ENCODE data around the gene SLC30A5. TPM values are rescaled to one million over a fixed set of nuclear protein-coding genes. Genes with fewer than 3 reads are reported as not detected.

The SLC30A5 gene
- total RNA-seq, 2 experiments from 2014 or later: 30.0 to 36.2 TPM

GRCh38 chr5:69148981-69149675, 55.3 kb downstream of the SLC30A5 start:
- no peak overlapping the region for H3K27ac Mint-ChIP-seq
- no peaks in the 10 kb centered on the region for H3K9me3 Mint-ChIP-seq
- DNase-seq: no peak
- H3K4me1 Mint-ChIP-seq (ENCODE audit: low read depth): no peaks in the 10 kb centered on the region
- CTCF ChIA-PET: no interaction called here
- intact Hi-C loops (cut with micrococcal nuclease): no loop called here
- no peaks in the 10 kb centered on the region for H3K36me3 Mint-ChIP-seq (ENCODE audit: low read depth)
- no peak overlapping the region for H3K4me3 Mint-ChIP-seq
- no peaks in the 10 kb centered on the region for H3K27me3 Mint-ChIP-seq (ENCODE audit: low read depth)

- Mint-ChIP-seq H3K4me3 (no peak overlapping the region), H3K36me3 (ENCODE audit: low read depth) (no peaks in the 10 kb centered on the region), H3K27ac (no peak overlapping the region), H3K27me3 (ENCODE audit: low read depth) (no peaks in the 10 kb centered on the region), H3K9me3 (no peaks in the 10 kb centered on the region), H3K4me1 (ENCODE audit: low read depth) (no peaks in the 10 kb centered on the region)
- CTCF ChIA-PET: no interaction called here
- intact Hi-C loops (cut with micrococcal nuclease): no loop called here
- no peak for DNase-seq
These were observed 55.8 kb downstream of the SLC30A5 start for GRCh38 chr5:69149676-69150010.

GRCh38 chr5:69152731-69153130, 58.9 kb downstream of the SLC30A5 start:
- Mint-ChIP-seq H3K36me3 (ENCODE audit: low read depth) (no peaks in the 10 kb centered on the region), H3K4me1 (ENCODE audit: low read depth) (no peaks in the 10 kb centered on the region), H3K27ac (no peak overlapping the region), H3K9me3 (no peaks in the 10 kb centered on the region), H3K27me3 (ENCODE audit: low read depth) (no peaks in the 10 kb centered on the region), H3K4me3 (no peak overlapping the region)
- intact Hi-C loops (cut with micrococcal nuclease): no loop called here
- no peak for DNase-seq
- CTCF ChIA-PET: interaction anchor here (0.6 kb wide), 2 partner anchors 106 to 182 kb away, joined by 3 read pairs; no protein-coding TSS in a partner anchor

- no peaks in the 10 kb centered on the region for H3K4me1 Mint-ChIP-seq (ENCODE audit: low read depth)
- H3K27ac Mint-ChIP-seq: no peak overlapping the region
- intact Hi-C loops (cut with micrococcal nuclease): no loop called here
- no peaks in the 10 kb centered on the region for H3K9me3 Mint-ChIP-seq
- CTCF ChIA-PET: interaction anchor here (0.6 kb wide), 1 partner anchor 90 kb away, joined by 3 read pairs; no protein-coding TSS in a partner anchor
- no peaks in the 10 kb centered on the region for H3K36me3 Mint-ChIP-seq (ENCODE audit: low read depth)
- H3K27me3 Mint-ChIP-seq (ENCODE audit: low read depth): no peaks in the 10 kb centered on the region
- no peak overlapping the region for H3K4me3 Mint-ChIP-seq
- DNase-seq: no peak
These were observed 62.6 kb downstream of the SLC30A5 start for GRCh38 chr5:69156456-69156855.

GRCh38 chr5:69158039-69158438, 64.2 kb downstream of the SLC30A5 start:
- H3K4me3 Mint-ChIP-seq: no peak overlapping the region
- no peak overlapping the region for H3K27ac Mint-ChIP-seq

GRCh38 chr5:69160651-69161050, 66.8 kb downstream of the SLC30A5 start:
- no peak overlapping the region for H3K27ac Mint-ChIP-seq
- H3K4me1 Mint-ChIP-seq (ENCODE audit: low read depth): no peaks in the 10 kb centered on the region
- CTCF ChIA-PET: interaction anchor here (0.6 kb wide), 1 partner anchor 178 kb away, joined by 3 read pairs; no protein-coding TSS in a partner anchor
- H3K9me3 Mint-ChIP-seq: no peaks in the 10 kb centered on the region
- no peaks in the 10 kb centered on the region for H3K27me3 Mint-ChIP-seq (ENCODE audit: low read depth)
- DNase-seq: no peak
- H3K36me3 Mint-ChIP-seq (ENCODE audit: low read depth): no peaks in the 10 kb centered on the region
- H3K4me3 Mint-ChIP-seq: no peak overlapping the region
- intact Hi-C loops (cut with micrococcal nuclease): no loop called here

More at GRCh38 chr5:69158039-69158438, 64.2 kb downstream of the SLC30A5 start:
- H3K27me3 Mint-ChIP-seq (ENCODE audit: low read depth): no peaks in the 10 kb centered on the region
- H3K9me3 Mint-ChIP-seq: no peaks in the 10 kb centered on the region
- CTCF ChIA-PET: interaction anchor here (0.6 to 1.6 kb wide), 2 partner anchors 16 to 64 kb away, joined by 3 to 4 read pairs; partner anchors contain the start of gene SLC30A5
- intact Hi-C loops (cut with micrococcal nuclease): no loop called here
- DNase-seq: no peak
- no peaks in the 10 kb centered on the region for H3K36me3 Mint-ChIP-seq (ENCODE audit: low read depth)
- H3K4me1 Mint-ChIP-seq (ENCODE audit: low read depth): no peaks in the 10 kb centered on the region

GRCh38 chr5:69166686-69167492, 73.1 kb downstream of the SLC30A5 start, which contains the start of gene CCNB1:
TSS of gene CCNB1 (plus strand) at chr5:69167150. CDS start at chr5:69167263, 113 bp downstream.
- Mint-ChIP-seq H3K4me3 (peak within 1 kb of the TSS; percentile 95), H3K36me3 (ENCODE audit: low read depth) (peaks cover 35% of the 10 kb centered on the region), H3K4me1 (ENCODE audit: low read depth) (peaks cover 20% of the 10 kb centered on the region), H3K27ac (peak within 1 kb of the TSS; percentile 87), H3K9me3 (no peaks in the 10 kb centered on the region), H3K27me3 (ENCODE audit: low read depth) (no peaks in the 10 kb centered on the region)
- CTCF ChIA-PET: interaction anchor here (0.6 to 1.0 kb wide), 3 partner anchors 12 to 73 kb away, joined by 3 to 6 read pairs (median 4); partner anchors contain the start of gene SLC30A5
- intact Hi-C loops (cut with micrococcal nuclease): loop anchor here (1.0 to 2.0 kb wide), 7 partner anchors 22 to 202 kb away; partner anchors contain the start of genes AK6, CDK7, CENPH and RAD17
- DNase-seq: peak; percentile 99

- CTCF ChIA-PET: interaction anchor here (0.7 to 1.0 kb wide), 2 partner anchors 17 to 950 kb away, joined by 3 to 4 read pairs; no protein-coding TSS in a partner anchor
- H3K27ac Mint-ChIP-seq: peak overlapping the region; percentile 87
- peak; percentile 10 for DNase-seq
- intact Hi-C loops (cut with micrococcal nuclease): loop anchor here (1.0 to 2.0 kb wide), 7 partner anchors 22 to 202 kb away; partner anchors contain the start of genes AK6, CDK7, CENPH and RAD17
- peak overlapping the region; percentile 95 for H3K4me3 Mint-ChIP-seq
- H3K9me3 Mint-ChIP-seq: no peaks in the 10 kb centered on the region
- peaks cover 37% of the 10 kb centered on the region for H3K36me3 Mint-ChIP-seq (ENCODE audit: low read depth)
- H3K27me3 Mint-ChIP-seq (ENCODE audit: low read depth): no peaks in the 10 kb centered on the region
- H3K4me1 Mint-ChIP-seq (ENCODE audit: low read depth): peaks cover 20% of the 10 kb centered on the region
These were observed 73.7 kb downstream of the SLC30A5 start for GRCh38 chr5:69167493-69167855.

- intact Hi-C loops (cut with micrococcal nuclease): loop anchor here (1.0 to 2.0 kb wide), 7 partner anchors 21 to 201 kb away; partner anchors contain the start of genes AK6, CDK7, CENPH and RAD17
- Mint-ChIP-seq H3K4me3 (peak overlapping the region; percentile 95), H3K4me1 (ENCODE audit: low read depth) (peaks cover 20% of the 10 kb centered on the region), H3K9me3 (no peaks in the 10 kb centered on the region), H3K36me3 (ENCODE audit: low read depth) (peaks cover 41% of the 10 kb centered on the region), H3K27me3 (ENCODE audit: low read depth) (no peaks in the 10 kb centered on the region), H3K27ac (peak overlapping the region; percentile 87)
- DNase-seq: no peak
- CTCF ChIA-PET: interaction anchor here (0.7 kb wide), 1 partner anchor 951 kb away, joined by 3 read pairs; no protein-coding TSS in a partner anchor
These were observed 74.1 kb downstream of the SLC30A5 start for GRCh38 chr5:69167929-69168328.

GRCh38 chr5:69170495-69170894, 76.7 kb downstream of the SLC30A5 start:
- Mint-ChIP-seq H3K4me1 (ENCODE audit: low read depth) (peaks cover 20% of the 10 kb centered on the region), H3K27me3 (ENCODE audit: low read depth) (no peaks in the 10 kb centered on the region), H3K4me3 (no peak overlapping the region), H3K9me3 (no peaks in the 10 kb centered on the region), H3K27ac (no peak overlapping the region), H3K36me3 (ENCODE audit: low read depth) (peaks cover 63% of the 10 kb centered on the region)
- CTCF ChIA-PET: no interaction called here
- intact Hi-C loops (cut with micrococcal nuclease): no loop called here
- DNase-seq: no peak

- peaks cover 17% of the 10 kb centered on the region for H3K4me1 Mint-ChIP-seq (ENCODE audit: low read depth)
- H3K27ac Mint-ChIP-seq: no peak overlapping the region
- peaks cover 65% of the 10 kb centered on the region for H3K36me3 Mint-ChIP-seq (ENCODE audit: low read depth)
- no peaks in the 10 kb centered on the region for H3K27me3 Mint-ChIP-seq (ENCODE audit: low read depth)
- CTCF ChIA-PET: no interaction called here
- no peak for DNase-seq
- H3K9me3 Mint-ChIP-seq: no peaks in the 10 kb centered on the region
- H3K4me3 Mint-ChIP-seq: no peak overlapping the region
- intact Hi-C loops (cut with micrococcal nuclease): no loop called here
These were observed 77.2 kb downstream of the SLC30A5 start for GRCh38 chr5:69170969-69171368.

Measured in activated naive CD4-positive, alpha-beta T cell treated with anti-CD3 and anti-CD28 coated beads for 36 hours (primary cell).